HepG2 (cell line): ENCODE measurements around the gene ECPAS. TPM values are rescaled to one million over a fixed set of nuclear protein-coding genes. Genes with fewer than 3 reads are reported as not detected.

Source experiments
- GPBP1L1 ChIP-seq: sonication (generic); formaldehyde crosslinking; IDR thresholded peaks from 2 replicates; pipeline ENCODE4 v1.5.0; 2020; ENCODE audit warnings: mild to moderate bottlenecking, missing genetic modification reagents
- MAZ ChIP-seq, 2 experiments: sonication (generic) in 1 of 2; formaldehyde crosslinking in 1 of 2; IDR thresholded peaks; 2 replicates each; pipeline versions ENCODE4 v1.5.0 to v1.6.1; 2012 to 2020; ENCODE audit warnings: low read depth in 2 of 2, mild to moderate bottlenecking in 2 of 2, borderline replicate concordance in 1 of 2, improper control_type of control experiment in 1 of 2, low read length in 1 of 2, missing genetic modification reagents in 1 of 2, moderate library complexity in 1 of 2
- NRL ChIP-seq: sonication (generic); formaldehyde crosslinking; IDR thresholded peaks from 2 replicates; pipeline ENCODE4 v1.5.0; 2020; ENCODE audit warnings: missing genetic modification reagents, mild to moderate bottlenecking, moderate library complexity, borderline replicate concordance
- SAFB2 ChIP-seq: sonication (generic); formaldehyde crosslinking; IDR thresholded peaks from 2 replicates; pipeline ENCODE4 v1.5.1; 2020; ENCODE audit warnings: missing genetic modification reagents, low read depth, mild to moderate bottlenecking, borderline replicate concordance
- SMAD3 ChIP-seq: sonication (generic); formaldehyde crosslinking; IDR thresholded peaks from 2 replicates; pipeline ENCODE4 v1.4.0; 2020; ENCODE audit warnings: missing genetic modification reagents
- TRIM22 ChIP-seq: fragments of 450-650 bp; IDR thresholded peaks from 2 replicates; pipeline ENCODE4 v1.6.1; 2017
- XRCC5 ChIP-seq: fragments of 200-400 bp; formaldehyde crosslinking; optimal IDR thresholded peaks from 2 replicates; pipeline ENCODE3; 2017; ENCODE audit warnings: mild to moderate bottlenecking, low read length
- ZBTB38 ChIP-seq: sonication (generic); formaldehyde crosslinking; IDR thresholded peaks from 2 replicates; pipeline ENCODE4 v1.5.1; 2020; ENCODE audit warnings: mild to moderate bottlenecking, missing genetic modification reagents
- ZFP36 ChIP-seq: fragments of 150-350 bp; IDR thresholded peaks from 2 replicates; pipeline ENCODE4 v1.6.1; 2018; ENCODE audit warnings: borderline replicate concordance, low read length, low read depth; ENCODE audit not compliant: partially characterized antibody
- ZFY ChIP-seq: sonication (generic); formaldehyde crosslinking; IDR thresholded peaks from 2 replicates; pipeline ENCODE4 v1.4.0; 2020; ENCODE audit warnings: missing genetic modification reagents
- ZHX2 ChIP-seq, 2 experiments: sonication (generic) in 1 of 2; formaldehyde crosslinking in 1 of 2; IDR thresholded peaks; 2 replicates each; pipeline versions ENCODE4 v1.6.1 to v1.9.0; 2014 to 2022; ENCODE audit warnings: antibody characterized with exemption in 1 of 2, borderline replicate concordance in 1 of 2, inconsistent platforms in 1 of 2, low read depth in 1 of 2, missing genetic modification reagents in 1 of 2
- ZNF263 ChIP-seq: sonication (generic); formaldehyde crosslinking; IDR thresholded peaks from 2 replicates; pipeline ENCODE4 v1.4.0; 2020; ENCODE audit warnings: missing genetic modification reagents
- ZNF33A ChIP-seq: sonication (generic); formaldehyde crosslinking; IDR thresholded peaks from 2 replicates; pipeline ENCODE4 v1.5.1; 2020; ENCODE audit warnings: missing genetic modification reagents, mild to moderate bottlenecking, moderate library complexity, borderline replicate concordance
- ZNF34 ChIP-seq: sonication (generic); formaldehyde crosslinking; IDR thresholded peaks from 2 replicates; pipeline ENCODE4 v1.4.0; 2020; ENCODE audit warnings: mild to moderate bottlenecking, missing genetic modification reagents, borderline replicate concordance
- ZNF44 ChIP-seq: sonication (generic); formaldehyde crosslinking; IDR thresholded peaks from 2 replicates; pipeline ENCODE4 v1.5.1; 2020; ENCODE audit warnings: mild to moderate bottlenecking, missing genetic modification reagents
- polyA plus RNA-seq, 8 experiments: library from polyadenylated mRNA; depleted of rRNA in 3 of 8; stranded (reverse) in 7 of 8; unstranded in 1 of 8; fragments of >200 nt; fragmentation: Illumina TruSeq in 4 of 8; extraction: Trizol in 4 of 8; gene quantifications; 2 replicates each; pipeline versions ENCODE4 v1.2.1 to v1.2.3, GENCODE V29; 2011 to 2016; ENCODE audit warnings: low read depth in 4 of 8, missing spikeins in 1 of 8, mixed read lengths in 1 of 8; ENCODE audit not compliant: insufficient read depth in 1 of 8
- total RNA-seq, 5 experiments: library from RNA; depleted of rRNA; stranded (reverse); fragments of >200 nt; fragmentation: Illumina TruSeq; extraction: Trizol; gene quantifications; 2 replicates each; pipeline ENCODE4 v1.2.3, GENCODE V29; 2016; ENCODE audit warnings: low read depth in 1 of 5
- TF ChIP-seq, protein P1 (sequence below): sonication (generic); formaldehyde crosslinking; IDR thresholded peaks from 2 replicates; pipeline ENCODE4 v1.4.0; 2020; ENCODE audit warnings: missing genetic modification reagents, borderline replicate concordance
- TF ChIP-seq, protein P2 (sequence below): sonication (generic); formaldehyde crosslinking; IDR thresholded peaks from 2 replicates; pipeline ENCODE4 v1.4.0; 2020; ENCODE audit warnings: mild to moderate bottlenecking, missing genetic modification reagents

Gene ECPAS
- total and polyA plus RNA-seq, 2 of the 13 experiments (the other 11 are each of a cell fraction or from before 2014, with no cell fraction given): 35.3 to 58.0 TPM

- TF ChIP-seq ZNF44 (CRISPR knock-in tag) (no peak), ZNF263 (CRISPR knock-in tag) (no peak), TRIM22 (no peak), SAFB2 (CRISPR knock-in tag) (no peak), ZNF33A (CRISPR knock-in tag) (no peak), ZFP36 (peak; percentile 76), NRL (CRISPR knock-in tag) (no peak), ZBTB38 (CRISPR knock-in tag) (no peak), ZHX2 (IDR thresholded peaks at IDR 0.05; ENCODE audit: low read depth) (no peak), ZHX2 (CRISPR knock-in tag; IDR thresholded peaks at IDR 0.05; ENCODE audit: borderline replicate concordance) (no peak), MAZ (IDR thresholded peaks at IDR 0.05; ENCODE audit: borderline replicate concordance, low read depth, low read length) (no peak), MAZ (CRISPR knock-in tag; IDR thresholded peaks at IDR 0.05; ENCODE audit: low read depth) (no peak), GPBP1L1 (no peak), SMAD3 (peak; percentile 74; the same call in 1 of the 2 replicates), ZNF34 (CRISPR knock-in tag) (no peak), XRCC5 (no peak), ZFY (CRISPR knock-in tag) (no peak)
- TF ChIP-seq, protein P1, sequence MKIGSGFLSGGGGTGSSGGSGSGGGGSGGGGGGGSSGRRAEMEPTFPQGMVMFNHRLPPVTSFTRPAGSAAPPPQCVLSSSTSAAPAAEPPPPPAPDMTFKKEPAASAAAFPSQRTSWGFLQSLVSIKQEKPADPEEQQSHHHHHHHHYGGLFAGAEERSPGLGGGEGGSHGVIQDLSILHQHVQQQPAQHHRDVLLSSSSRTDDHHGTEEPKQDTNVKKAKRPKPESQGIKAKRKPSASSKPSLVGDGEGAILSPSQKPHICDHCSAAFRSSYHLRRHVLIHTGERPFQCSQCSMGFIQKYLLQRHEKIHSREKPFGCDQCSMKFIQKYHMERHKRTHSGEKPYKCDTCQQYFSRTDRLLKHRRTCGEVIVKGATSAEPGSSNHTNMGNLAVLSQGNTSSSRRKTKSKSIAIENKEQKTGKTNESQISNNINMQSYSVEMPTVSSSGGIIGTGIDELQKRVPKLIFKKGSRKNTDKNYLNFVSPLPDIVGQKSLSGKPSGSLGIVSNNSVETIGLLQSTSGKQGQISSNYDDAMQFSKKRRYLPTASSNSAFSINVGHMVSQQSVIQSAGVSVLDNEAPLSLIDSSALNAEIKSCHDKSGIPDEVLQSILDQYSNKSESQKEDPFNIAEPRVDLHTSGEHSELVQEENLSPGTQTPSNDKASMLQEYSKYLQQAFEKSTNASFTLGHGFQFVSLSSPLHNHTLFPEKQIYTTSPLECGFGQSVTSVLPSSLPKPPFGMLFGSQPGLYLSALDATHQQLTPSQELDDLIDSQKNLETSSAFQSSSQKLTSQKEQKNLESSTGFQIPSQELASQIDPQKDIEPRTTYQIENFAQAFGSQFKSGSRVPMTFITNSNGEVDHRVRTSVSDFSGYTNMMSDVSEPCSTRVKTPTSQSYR (CRISPR knock-in tag): no peak
- TF ChIP-seq, protein P2, sequence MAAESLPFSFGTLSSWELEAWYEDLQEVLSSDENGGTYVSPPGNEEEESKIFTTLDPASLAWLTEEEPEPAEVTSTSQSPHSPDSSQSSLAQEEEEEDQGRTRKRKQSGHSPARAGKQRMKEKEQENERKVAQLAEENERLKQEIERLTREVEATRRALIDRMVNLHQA (CRISPR knock-in tag): no peak
Measured at GRCh38 chr9:111349766-111350165, 134.4 kb downstream of the ECPAS start (continued).
